DMS114 treated with DMSO at 0.1 percent for 48 hours (cell line): ENCODE measurements around the gene UCK2.
A peak's percentile ranks its signal among the peaks of the same experiment; 100 is the strongest.

Experiments
- DNase-seq: peaks from one replicate; lab custom pipeline; 2025; ENCODE audit not compliant: unreplicated experiment; lab: John Stamatoyannopoulos, UW

UCK2 gene

GRCh38 chr1:165928075-165928731, 100.8 kb downstream of the UCK2 start:
- peak; percentile 50 for DNase-seq

GRCh38 chr1:165930961-165931360, 103.5 kb downstream of the UCK2 start:
- no peak for DNase-seq

- DNase-seq = no peak
Observed at GRCh38 chr1:165933446-165934170, 106.2 kb downstream of the UCK2 start.

GRCh38 chr1:165936542-165936941, 109.1 kb downstream of the UCK2 start:
- DNase-seq = no peak

- no peak for DNase-seq
Observed at GRCh38 chr1:165937829-165938228, 110.4 kb downstream of the UCK2 start.

GRCh38 chr1:165938844-165939243, 111.4 kb downstream of the UCK2 start:
- no peak for DNase-seq

- DNase-seq = no peak
Observed at GRCh38 chr1:165941531-165941930, 114.1 kb downstream of the UCK2 start.

GRCh38 chr1:165942062-165942461, 114.6 kb downstream of the UCK2 start:
- DNase-seq = no peak

- DNase-seq = no peak
Observed at GRCh38 chr1:165942927-165943597, 115.6 kb downstream of the UCK2 start.

- no peak for DNase-seq
Observed at GRCh38 chr1:165945911-165946310, 118.5 kb downstream of the UCK2 start.

- DNase-seq = no peak
Observed at GRCh38 chr1:165947797-165948455, 120.5 kb downstream of the UCK2 start.

GRCh38 chr1:165949335-165950130, 122.1 kb downstream of the UCK2 start:
- DNase-seq = no peak

- DNase-seq = no peak
Observed at GRCh38 chr1:165954940-165955339, 127.5 kb downstream of the UCK2 start.

- DNase-seq = no peak
Observed at GRCh38 chr1:165958306-165958705, 130.9 kb downstream of the UCK2 start.

GRCh38 chr1:165960136-165960535, 132.7 kb downstream of the UCK2 start:
- no peak for DNase-seq

GRCh38 chr1:165960881-165961280, 133.5 kb downstream of the UCK2 start:
- no peak for DNase-seq
